ENCODE results near the gene LINGO4.

Gene LINGO4, protein sequence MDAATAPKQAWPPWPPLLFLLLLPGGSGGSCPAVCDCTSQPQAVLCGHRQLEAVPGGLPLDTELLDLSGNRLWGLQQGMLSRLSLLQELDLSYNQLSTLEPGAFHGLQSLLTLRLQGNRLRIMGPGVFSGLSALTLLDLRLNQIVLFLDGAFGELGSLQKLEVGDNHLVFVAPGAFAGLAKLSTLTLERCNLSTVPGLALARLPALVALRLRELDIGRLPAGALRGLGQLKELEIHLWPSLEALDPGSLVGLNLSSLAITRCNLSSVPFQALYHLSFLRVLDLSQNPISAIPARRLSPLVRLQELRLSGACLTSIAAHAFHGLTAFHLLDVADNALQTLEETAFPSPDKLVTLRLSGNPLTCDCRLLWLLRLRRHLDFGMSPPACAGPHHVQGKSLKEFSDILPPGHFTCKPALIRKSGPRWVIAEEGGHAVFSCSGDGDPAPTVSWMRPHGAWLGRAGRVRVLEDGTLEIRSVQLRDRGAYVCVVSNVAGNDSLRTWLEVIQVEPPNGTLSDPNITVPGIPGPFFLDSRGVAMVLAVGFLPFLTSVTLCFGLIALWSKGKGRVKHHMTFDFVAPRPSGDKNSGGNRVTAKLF

GRCh38 chr1:151805066-151805820, at the start of gene LINGO4:
Gene LINGO4 (minus strand): TSS chr1:151805419. CDS start chr1:151802704, 2,715 bp downstream.
- FAIRE-seq (no peak), DNase-seq (ENCODE audit: insufficient read length, low spot score) (no peak)
- no peak for TF ChIP-seq POLR2A (IDR thresholded peaks at IDR 0.05; ENCODE audit: low read depth, low read length)

DNA sequence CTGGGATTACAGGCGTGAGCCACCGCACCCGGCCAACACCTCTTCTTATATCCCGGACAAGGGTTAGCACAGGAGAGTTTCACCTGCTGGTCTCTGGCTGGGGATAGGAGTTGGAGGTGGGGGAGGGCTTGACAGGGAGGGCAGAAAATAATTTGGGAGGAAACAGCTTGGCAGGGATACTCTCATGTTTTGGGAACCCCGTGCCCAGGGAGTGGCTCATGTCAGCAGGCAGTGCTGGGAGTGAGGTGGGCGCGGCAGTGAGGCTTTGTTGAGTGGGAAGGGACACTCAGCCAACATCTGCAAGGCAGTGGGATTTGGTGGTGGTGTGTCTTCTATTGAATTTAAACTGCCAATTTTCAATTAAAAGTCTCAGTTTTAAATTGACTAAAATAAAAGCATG, 49.4 kb upstream of the LINGO4 start:
- DNase-seq (ENCODE audit: insufficient read length, low spot score) (no peak), FAIRE-seq (no peak)
- TF ChIP-seq POLR2A (IDR thresholded peaks at IDR 0.05; ENCODE audit: low read depth, low read length): no peak

DNA sequence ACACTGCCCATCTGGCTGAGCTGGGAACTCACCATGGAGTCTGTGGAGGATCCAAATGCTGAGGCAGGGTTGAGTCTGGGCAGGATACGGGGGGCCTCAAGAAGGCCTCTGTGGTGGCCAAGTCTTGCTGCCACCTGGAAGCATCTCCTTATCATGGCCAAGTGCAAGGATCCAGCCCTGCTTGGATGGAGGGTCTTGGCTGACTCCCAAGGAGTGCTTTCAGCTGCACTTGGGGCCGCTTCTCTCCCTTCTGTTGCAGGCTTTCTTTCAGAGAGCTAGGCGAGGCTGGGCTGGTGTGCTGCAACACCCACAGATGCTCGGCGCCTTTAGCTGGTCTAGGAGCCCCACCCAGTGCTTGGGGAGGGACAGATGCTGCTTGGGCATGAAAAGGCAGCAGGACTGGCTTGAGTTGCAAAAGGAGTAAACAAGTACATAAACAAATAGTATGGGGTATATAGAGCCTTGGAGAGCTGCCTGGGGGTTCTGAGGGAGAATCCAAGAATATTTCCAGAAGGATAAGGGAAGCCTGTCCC, 48.3 kb upstream of the LINGO4 start, which contains the start of gene THEM5:
Gene THEM5, minus strand, starts transcription at position 302 of the 533 bp plus-strand sequence. Its CDS starts 147 bp downstream, at position 155.
- no peak for FAIRE-seq
- DNase-seq (ENCODE audit: insufficient read length, low spot score): no peak
- TF ChIP-seq POLR2A (IDR thresholded peaks at IDR 0.05; ENCODE audit: low read depth, low read length): no peak

DNA sequence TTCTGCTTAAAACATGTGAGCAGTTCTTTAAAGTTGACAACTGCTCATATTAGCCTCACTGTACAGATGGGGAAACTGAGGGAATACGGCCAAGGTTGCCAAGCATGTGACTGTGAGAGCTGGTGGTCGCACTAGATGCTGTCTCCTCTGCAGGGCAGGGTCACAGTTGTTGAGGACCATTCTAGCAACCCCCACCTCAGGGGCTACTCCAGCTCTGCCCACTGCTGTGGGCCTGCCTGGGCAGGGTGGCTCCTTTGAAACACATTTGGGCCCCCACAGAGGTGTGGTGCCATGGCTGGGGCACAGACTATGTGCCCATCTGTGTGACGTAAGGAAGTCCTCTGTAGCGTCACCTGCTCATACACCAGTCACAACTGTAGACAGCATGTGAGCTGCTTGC, 47.5 kb upstream of the LINGO4 start:
- TF ChIP-seq POLR2A (IDR thresholded peaks at IDR 0.05; ENCODE audit: low read depth, low read length): no peak
- FAIRE-seq (no peak), DNase-seq (ENCODE audit: insufficient read length, low spot score) (no peak)

GRCh38 chr1:151851886-151852285, 46.7 kb upstream of the LINGO4 start:
- DNase-seq (ENCODE audit: insufficient read length, low spot score) (no peak), FAIRE-seq (no peak)
- no peak for TF ChIP-seq POLR2A (IDR thresholded peaks at IDR 0.05; ENCODE audit: low read depth, low read length)

DNA sequence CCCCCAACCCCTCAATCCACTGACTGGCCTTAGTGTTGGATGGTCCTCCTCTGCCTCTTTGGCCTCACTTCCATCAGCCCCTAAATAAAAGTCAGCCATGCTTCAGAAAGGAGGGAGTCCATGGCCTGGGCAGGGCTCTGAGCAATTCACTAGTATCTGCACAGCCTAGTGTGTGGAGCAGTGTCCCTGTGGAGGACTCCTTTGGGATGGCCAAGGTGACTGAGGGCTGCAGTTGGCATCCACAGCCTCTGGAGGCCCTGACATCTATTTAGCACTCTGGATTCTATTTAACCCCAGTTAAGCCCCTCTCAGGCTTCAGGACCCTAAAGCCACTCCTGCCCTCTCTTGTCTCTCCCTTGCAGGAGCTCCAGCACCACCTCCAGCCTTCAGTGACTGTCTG, 44.7 kb upstream of the LINGO4 start:
- DNase-seq (ENCODE audit: insufficient read length, low spot score) (no peak), FAIRE-seq (no peak)
- TF ChIP-seq POLR2A (IDR thresholded peaks at IDR 0.05; ENCODE audit: low read depth, low read length): no peak

DNA sequence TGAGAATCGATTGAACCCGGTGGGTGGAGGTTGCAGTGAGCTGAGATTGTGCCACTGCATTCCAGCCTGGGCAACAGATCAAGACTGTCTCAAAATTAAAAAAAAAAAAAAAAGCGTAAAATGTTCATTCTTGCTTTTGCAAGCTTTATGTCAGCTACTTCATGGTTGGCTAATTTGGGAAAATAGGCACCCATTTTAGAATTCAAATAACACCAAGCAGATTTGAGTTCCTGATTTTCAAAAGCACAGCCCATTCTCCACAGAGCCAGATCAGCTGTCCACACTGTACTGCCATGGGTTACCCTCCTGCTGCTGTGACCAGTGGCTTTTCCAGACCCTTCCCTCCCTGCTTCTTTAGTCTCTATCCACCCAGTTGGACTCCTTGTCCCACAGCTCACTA, 43.9 kb upstream of the LINGO4 start:
- TF ChIP-seq POLR2A (IDR thresholded peaks at IDR 0.05; ENCODE audit: low read depth, low read length): no peak
- no peak for DNase-seq (ENCODE audit: insufficient read length, low spot score)
- no peak for FAIRE-seq

DNA sequence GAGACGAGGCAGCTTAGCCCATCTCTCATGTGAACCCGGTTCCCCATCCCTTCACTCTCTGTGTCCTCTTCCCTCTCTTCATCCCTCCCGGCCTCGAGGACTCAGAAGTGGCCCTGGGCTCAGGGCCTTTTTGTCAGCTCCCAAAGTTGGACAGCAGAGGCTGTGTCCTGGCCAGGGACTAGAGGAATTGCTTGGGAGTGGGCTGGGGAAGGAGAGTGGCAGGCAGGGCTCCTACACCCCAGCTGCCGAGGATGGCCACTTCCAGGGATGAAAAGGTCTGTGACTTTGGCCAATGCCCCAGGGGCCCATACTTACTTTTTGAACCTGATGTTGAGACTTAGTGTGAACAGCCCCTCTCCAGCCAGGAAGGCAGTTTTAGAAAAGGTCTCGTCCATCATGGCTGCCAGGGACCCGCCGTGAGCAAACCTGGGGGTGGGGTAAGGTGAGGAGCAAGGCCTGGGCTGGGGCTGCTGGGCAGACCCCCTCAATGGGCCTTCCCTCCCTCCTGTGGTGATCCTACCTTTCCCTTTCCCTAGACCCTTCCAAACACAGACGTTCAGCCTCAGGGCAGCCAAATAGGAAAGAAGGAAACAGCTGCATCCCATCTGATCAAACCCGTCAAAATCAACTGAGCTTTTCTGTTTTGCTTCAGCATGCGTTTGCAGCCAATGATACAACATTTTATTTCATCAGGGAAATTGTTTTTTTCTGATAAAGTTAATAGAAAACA, 42.8 kb upstream of the LINGO4 start:
- no peak for FAIRE-seq
- no peak for TF ChIP-seq POLR2A (IDR thresholded peaks at IDR 0.05; ENCODE audit: low read depth, low read length)
- DNase-seq (ENCODE audit: insufficient read length, low spot score): no peak

GRCh38 chr1:151846686-151847237, 41.5 kb upstream of the LINGO4 start:
- no peak for FAIRE-seq
- no peak for DNase-seq (ENCODE audit: insufficient read length, low spot score)
- no peak for TF ChIP-seq POLR2A (IDR thresholded peaks at IDR 0.05; ENCODE audit: low read depth, low read length)

GRCh38 chr1:151846062-151846568, 40.9 kb upstream of the LINGO4 start:
- TF ChIP-seq POLR2A (IDR thresholded peaks at IDR 0.05; ENCODE audit: low read depth, low read length): no peak
- DNase-seq (ENCODE audit: insufficient read length, low spot score) (no peak), FAIRE-seq (no peak)

GRCh38 chr1:151843398-151843797, 38.2 kb upstream of the LINGO4 start:
- DNase-seq (ENCODE audit: insufficient read length, low spot score): no peak
- TF ChIP-seq POLR2A (IDR thresholded peaks at IDR 0.05; ENCODE audit: low read depth, low read length): no peak
- FAIRE-seq: no peak

- TF ChIP-seq POLR2A (IDR thresholded peaks at IDR 0.05; ENCODE audit: low read depth, low read length): no peak
- FAIRE-seq (no peak), DNase-seq (ENCODE audit: insufficient read length, low spot score) (no peak)
These were observed 35.9 kb upstream of the LINGO4 start for GRCh38 chr1:151841141-151841540.

DNA sequence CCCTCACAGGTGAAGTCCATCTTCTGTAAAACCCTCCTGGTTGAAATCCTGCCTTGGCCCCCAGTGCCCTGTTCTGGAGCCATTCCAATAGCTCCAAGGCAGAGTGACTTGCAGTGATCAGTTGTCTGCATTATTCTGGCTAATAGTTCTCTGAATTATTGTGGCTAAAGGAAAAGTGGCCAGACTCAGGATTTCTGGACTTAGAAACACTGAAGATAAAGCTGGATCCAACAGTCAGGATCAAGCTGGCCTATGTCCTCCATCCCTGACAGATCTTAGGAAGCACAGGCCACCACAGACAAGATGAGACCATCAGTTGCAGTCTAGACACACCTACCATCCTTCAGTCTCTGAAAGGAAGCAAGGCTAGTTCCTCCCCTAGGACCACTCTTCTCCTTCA, 35.2 kb upstream of the LINGO4 start:
- TF ChIP-seq POLR2A (IDR thresholded peaks at IDR 0.05; ENCODE audit: low read depth, low read length): no peak
- FAIRE-seq (no peak), DNase-seq (ENCODE audit: insufficient read length, low spot score) (no peak)

All from H54 (cell line).